ENCODE measurements around the gene RAPGEF2.

RAPGEF2 gene

DNA sequence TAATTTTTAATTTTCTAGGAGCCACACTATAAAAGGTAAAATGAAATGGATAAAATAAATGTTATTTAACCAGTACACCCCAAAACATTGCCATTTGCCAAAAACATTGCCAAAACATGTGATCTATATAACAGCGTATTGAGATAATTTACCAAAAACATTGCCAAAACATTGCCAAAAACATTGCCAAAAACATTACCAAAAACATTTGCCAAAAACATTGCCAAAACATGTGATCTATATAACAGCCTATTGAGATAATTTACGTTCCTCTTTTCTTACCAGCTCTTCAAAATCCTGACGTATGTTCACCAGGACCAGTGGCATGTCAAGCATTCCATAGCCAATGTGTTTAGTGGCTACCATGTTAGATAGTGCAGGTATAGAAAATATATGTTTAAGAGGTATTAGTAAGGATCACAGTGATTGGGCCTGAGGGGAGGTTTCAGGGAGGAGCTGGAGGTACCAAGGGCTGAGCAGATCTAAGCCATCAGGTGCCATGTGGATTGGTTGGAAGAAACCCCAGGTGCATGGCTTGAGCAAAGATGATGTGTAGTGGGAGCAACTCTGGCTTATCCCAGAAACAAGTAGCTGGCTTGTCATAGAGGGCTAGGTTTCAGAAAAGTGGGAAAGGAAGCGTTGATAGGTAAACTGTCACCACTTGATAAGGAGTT lies 42.6 kb downstream of the RAPGEF2 start:
- Histone ChIP-seq H3K9me3 (ENCODE audit: insufficient read depth, low read length) (no peaks in the 10 kb centered on the region), H4K20me1 (ENCODE audit: low read depth, low read length) (0 out of 2 replicates have a peak, but pooled peaks cover 3% of the 10 kb centered on the region), H3K9ac (ENCODE audit: low read length) (no peak overlapping the region), H3F3A (ENCODE audit: insufficient read depth) (no peaks in the 10 kb centered on the region), H3K27me3 (ENCODE audit: low read length) (no peaks in the 10 kb centered on the region), H3K9me2 (replicated peaks; ENCODE audit: insufficient read depth, low read length) (no peaks in the 10 kb centered on the region), H3K4me2 (ENCODE audit: low read depth, low read length, poor library complexity, severe bottlenecking) (no peak overlapping the region), H3K27ac (ENCODE audit: low read depth, low read length) (no peak overlapping the region), H2AFZ (ENCODE audit: low read depth, low read length, severe bottlenecking) (no peak overlapping the region), H3K79me2 (ENCODE audit: insufficient read depth, low read length) (no peaks in the 10 kb centered on the region), H3K36me3 (ENCODE audit: low read length) (no peaks in the 10 kb centered on the region), H3K4me3 (ENCODE audit: insufficient read depth, low read length, poor library complexity, severe bottlenecking) (no peak overlapping the region)
- TF ChIP-seq CTCF (IDR thresholded peaks at IDR 0.05; ENCODE audit: insufficient read depth, low read length, poor library complexity, severe bottlenecking) (no peak), EZH2phosphoT487 (conservative IDR thresholded peaks at IDR 0.05; ENCODE audit: low read length) (no peak)

DNA sequence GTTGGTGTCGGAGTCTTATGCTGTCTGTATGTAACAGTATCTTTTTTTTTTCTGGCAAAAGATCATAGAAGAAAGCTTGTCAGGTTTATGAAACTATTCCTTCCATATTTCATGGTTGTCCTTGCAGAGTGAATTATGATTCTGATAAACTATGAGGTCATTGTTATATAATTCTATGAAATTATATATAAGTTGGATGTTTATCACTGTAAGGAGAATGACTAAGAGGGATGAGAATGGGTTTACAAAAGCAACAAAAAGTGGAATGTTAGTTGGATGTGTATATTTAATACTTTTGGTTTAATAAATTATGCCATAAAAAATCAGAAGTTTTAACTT lies 43.1 kb downstream of the RAPGEF2 start:
- H3K79me2 ChIP-seq (ENCODE audit: insufficient read depth, low read length) = no peaks in the 10 kb centered on the region
- TF ChIP-seq EZH2phosphoT487 (conservative IDR thresholded peaks at IDR 0.05; ENCODE audit: low read length) (no peak), CTCF (IDR thresholded peaks at IDR 0.05; ENCODE audit: insufficient read depth, low read length, poor library complexity, severe bottlenecking) (no peak)

DNA sequence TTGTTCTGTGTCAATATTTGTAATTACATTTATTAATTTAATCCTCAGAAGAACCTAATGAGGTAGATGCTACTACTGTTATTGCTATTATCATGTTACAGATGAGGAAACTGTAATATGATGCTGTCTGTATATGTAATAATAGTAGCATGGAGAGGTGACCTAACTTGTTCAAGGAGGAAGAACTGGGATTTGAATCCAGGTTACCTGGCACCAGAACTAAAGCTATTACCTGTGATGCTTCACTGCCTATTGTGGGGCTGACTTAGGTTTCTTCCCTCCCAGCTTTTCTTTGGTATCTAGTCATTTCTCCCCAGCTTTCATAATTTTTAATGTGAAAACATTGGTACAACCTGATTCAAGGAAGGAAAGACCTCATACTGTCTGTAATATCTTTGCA lies 43.6 kb downstream of the RAPGEF2 start:
- Histone ChIP-seq H3K9me2 (replicated peaks; ENCODE audit: insufficient read depth, low read length) (no peaks in the 10 kb centered on the region), H3K4me3 (ENCODE audit: insufficient read depth, low read length, poor library complexity, severe bottlenecking) (no peak overlapping the region), H3K9me3 (ENCODE audit: insufficient read depth, low read length) (no peaks in the 10 kb centered on the region), H3F3A (ENCODE audit: insufficient read depth) (no peaks in the 10 kb centered on the region), H4K20me1 (ENCODE audit: low read depth, low read length) (0 out of 2 replicates have a peak, but pooled peaks cover 3% of the 10 kb centered on the region), H3K9ac (ENCODE audit: low read length) (no peak overlapping the region), H3K27me3 (ENCODE audit: low read length) (no peaks in the 10 kb centered on the region), H2AFZ (ENCODE audit: low read depth, low read length, severe bottlenecking) (no peak overlapping the region), H3K79me2 (ENCODE audit: insufficient read depth, low read length) (no peaks in the 10 kb centered on the region), H3K27ac (ENCODE audit: low read depth, low read length) (no peak overlapping the region), H3K4me2 (ENCODE audit: low read depth, low read length, poor library complexity, severe bottlenecking) (no peak overlapping the region), H3K36me3 (ENCODE audit: low read length) (no peaks in the 10 kb centered on the region)
- TF ChIP-seq CTCF (IDR thresholded peaks at IDR 0.05; ENCODE audit: insufficient read depth, low read length, poor library complexity, severe bottlenecking) = no peak
- TF ChIP-seq EZH2phosphoT487 (conservative IDR thresholded peaks at IDR 0.05; ENCODE audit: low read length) = no peak

More for the DNA sequence above, 43.1 kb downstream of the RAPGEF2 start:
- H3K27me3 ChIP-seq (ENCODE audit: low read length) = no peaks in the 10 kb centered on the region
- no peak overlapping the region for H2AFZ ChIP-seq (ENCODE audit: low read depth, low read length, severe bottlenecking)
- H3K4me3 ChIP-seq (ENCODE audit: insufficient read depth, low read length, poor library complexity, severe bottlenecking) = no peak overlapping the region
- H3K9ac ChIP-seq (ENCODE audit: low read length) = no peak overlapping the region
- H3K9me2 ChIP-seq (replicated peaks; ENCODE audit: insufficient read depth, low read length) = no peaks in the 10 kb centered on the region
- no peaks in the 10 kb centered on the region for H3K36me3 ChIP-seq (ENCODE audit: low read length)
- no peaks in the 10 kb centered on the region for H3F3A ChIP-seq (ENCODE audit: insufficient read depth)
- H4K20me1 ChIP-seq (ENCODE audit: low read depth, low read length) = 0 out of 2 replicates have a peak, but pooled peaks cover 3% of the 10 kb centered on the region
- no peak overlapping the region for H3K27ac ChIP-seq (ENCODE audit: low read depth, low read length)
- no peak overlapping the region for H3K4me2 ChIP-seq (ENCODE audit: low read depth, low read length, poor library complexity, severe bottlenecking)
- H3K9me3 ChIP-seq (ENCODE audit: insufficient read depth, low read length) = no peaks in the 10 kb centered on the region
